ELR (cell line): ENCODE data around the gene PPP6C.
"Not testable (repeated sequence)": the region's sequence is repeated elsewhere in the genome, so short reads cannot be mapped to it uniquely, and the experiment has no call there.

Experiments
- DNase-seq: peaks from one replicate; pipeline ENCODE4 v3.0.0-alpha.2; 2015; ENCODE audit warnings: low read depth

The PPP6C gene

GRCh38 chr9:125141751-125142150, 47.9 kb downstream of the PPP6C start:
- DNase-seq = no peak

GRCh38 chr9:125141251-125141650, 48.4 kb downstream of the PPP6C start:
- DNase-seq = peak; percentile 72

- DNase-seq = no peak
Measured at GRCh38 chr9:125140576-125140975, 49.0 kb downstream of the PPP6C start.

- peak; percentile 68 for DNase-seq
Measured at GRCh38 chr9:125137200-125137599, 52.4 kb downstream of the PPP6C start.

GRCh38 chr9:125134976-125135375, 54.6 kb downstream of the PPP6C start:
- DNase-seq = no peak

- no peak for DNase-seq
Measured at GRCh38 chr9:125133403-125134329, 55.9 kb downstream of the PPP6C start.

GRCh38 chr9:125131778-125132177, 57.8 kb downstream of the PPP6C start:
- DNase-seq = no peak

GRCh38 chr9:125126019-125126746, 63.4 kb downstream of the PPP6C start:
- peak; percentile 97 for DNase-seq

GRCh38 chr9:125125523-125125922, 64.1 kb downstream of the PPP6C start:
- DNase-seq = no peak

GRCh38 chr9:125121146-125121545, 68.5 kb downstream of the PPP6C start:
- no peak for DNase-seq

- peak; percentile 53 for DNase-seq
Measured at GRCh38 chr9:125119643-125120286, 69.8 kb downstream of the PPP6C start.

GRCh38 chr9:125118696-125119095, 70.9 kb downstream of the PPP6C start:
- DNase-seq = not testable (repeated sequence)

- not testable (repeated sequence) for DNase-seq
Measured at GRCh38 chr9:125114503-125114902, 75.1 kb downstream of the PPP6C start.

- no peak for DNase-seq
Measured at GRCh38 chr9:125110464-125110863, 79.1 kb downstream of the PPP6C start.

- DNase-seq = not testable (repeated sequence)
Measured at GRCh38 chr9:125108541-125108940, 81.1 kb downstream of the PPP6C start.

GRCh38 chr9:125106285-125106893, 83.2 kb downstream of the PPP6C start:
- peak; percentile 28 for DNase-seq

GRCh38 chr9:125103770-125104460, 85.7 kb downstream of the PPP6C start:
- DNase-seq = no peak

GRCh38 chr9:125103021-125103420, 86.6 kb downstream of the PPP6C start:
- DNase-seq = no peak

GRCh38 chr9:125100822-125101221, 88.8 kb downstream of the PPP6C start:
- DNase-seq = no peak

GRCh38 chr9:125099816-125100215, 89.8 kb downstream of the PPP6C start:
- DNase-seq = no peak
